A204.1 (cell line): Measurements from ENCODE around the gene OR8H1.

Experiments used
- FAIRE-seq: peaks from 2 replicates; lab custom pipeline; 2012; peaks lifted over from hg19 to GRCh38; lab: Jason Lieb, UNC

OR8H1 gene

GRCh38 chr11:56292154-56292553, at the start of gene OR8H1:
TSS of gene OR8H1 (minus strand) at chr11:56292254. CDS start at chr11:56291062, 1,192 bp downstream.
- no peak for FAIRE-seq

- no peak for FAIRE-seq
Observed at GRCh38 chr11:56340289-56340688, 48.2 kb upstream of the OR8H1 start.

GRCh38 chr11:56333156-56333555, 41.1 kb upstream of the OR8H1 start:
- no peak for FAIRE-seq

GRCh38 chr11:56331861-56332491, 39.9 kb upstream of the OR8H1 start:
- FAIRE-seq, result no peak

- no peak for FAIRE-seq
Observed at GRCh38 chr11:56314844-56315243, 22.8 kb upstream of the OR8H1 start, which contains the start of gene OR8K3. TSS of gene OR8K3 (plus strand) at chr11:56315144. CDS start at chr11:56318307, 3,163 bp downstream.

GRCh38 chr11:56307836-56308235, 15.8 kb upstream of the OR8H1 start:
- no peak for FAIRE-seq

GRCh38 chr11:56296898-56297297, 4.8 kb upstream of the OR8H1 start:
- FAIRE-seq, result no peak

GRCh38 chr11:56273854-56274253, 18.2 kb downstream of the OR8H1 start, which contains the start of gene OR5T1:
TSS of gene OR5T1 (plus strand) at chr11:56274154. CDS start at chr11:56275639, 1,485 bp downstream.
- no peak for FAIRE-seq

- FAIRE-seq, result no peak
Observed at GRCh38 chr11:56271092-56271491, 21.0 kb downstream of the OR8H1 start.

- no peak for FAIRE-seq
Observed at GRCh38 chr11:56251954-56252353, 40.1 kb downstream of the OR8H1 start, which contains the start of gene OR5T3. TSS of gene OR5T3 (plus strand) at chr11:56252254. CDS start at chr11:56252254, 0 bp downstream.
